GM19099 (cell line): ENCODE data around the gene MIB2.

Experiments
- POLR2A ChIP-seq: IDR thresholded peaks from 3 replicates; pipeline ENCODE4 v1.6.1; 2011; ENCODE audit warnings: low read depth; ENCODE audit not compliant: insufficient read length; ENCODE audit errors: extremely low read depth

MIB2 gene

GRCh38 chr1:1602968-1603506 lies 12.3 kb upstream of the MIB2 start:
- no peak for TF ChIP-seq POLR2A

GRCh38 chr1:1603671-1604373 lies 11.5 kb upstream of the MIB2 start:
- TF ChIP-seq POLR2A = no peak

GRCh38 chr1:1604374-1605033 lies 10.8 kb upstream of the MIB2 start:
- no peak for TF ChIP-seq POLR2A

- no peak for TF ChIP-seq POLR2A
Observed at GRCh38 chr1:1605034-1605591, 10.2 kb upstream of the MIB2 start.

- TF ChIP-seq POLR2A = no peak
Observed at GRCh38 chr1:1605724-1606123, 9.6 kb upstream of the MIB2 start.

- no peak for TF ChIP-seq POLR2A
Observed at GRCh38 chr1:1606232-1606631, 9.1 kb upstream of the MIB2 start.

- no peak for TF ChIP-seq POLR2A
Observed at GRCh38 chr1:1609822-1610485, 5.3 kb upstream of the MIB2 start.

- TF ChIP-seq POLR2A = no peak
Observed at GRCh38 chr1:1610796-1611195, 4.5 kb upstream of the MIB2 start.

GRCh38 chr1:1612104-1612400 lies 3.2 kb upstream of the MIB2 start:
- no peak for TF ChIP-seq POLR2A

- no peak for TF ChIP-seq POLR2A
Observed at GRCh38 chr1:1613509-1614082, 1.7 kb upstream of the MIB2 start.

GRCh38 chr1:1614204-1614953 lies 921 bp upstream of the MIB2 start:
- no peak for TF ChIP-seq POLR2A

GRCh38 chr1:1614954-1615255 lies 395 bp upstream of the MIB2 start:
- no peak for TF ChIP-seq POLR2A

GRCh38 chr1:1616045-1616790 lies 918 bp downstream of the MIB2 start:
- no peak for TF ChIP-seq POLR2A

- TF ChIP-seq POLR2A = no peak
Observed at GRCh38 chr1:1616838-1617237, 1.5 kb downstream of the MIB2 start.
